Trophoblast cell (in vitro differentiated cells and primary cell): ENCODE results near the gene U2AF1L4.

ENCODE experiments used
- DNase-seq, 2 donors: peaks; one replicate each; pipeline ENCODE4 v3.0.0-alpha.2; 2016
- H2AFZ ChIP-seq: 2 replicates; pipeline ENCODE4 v1.6.1; 2013; ENCODE audit warnings: low read length, moderate library complexity, mild to moderate bottlenecking; ENCODE audit not compliant: insufficient read depth, poor library complexity
- H2AK5ac ChIP-seq: 2 replicates; pipeline ENCODE4 v1.6.1; 2013; ENCODE audit warnings: mild to moderate bottlenecking, low read length
- H2BK120ac ChIP-seq: 2 replicates; pipeline ENCODE4 v1.6.1; 2013; ENCODE audit warnings: low read length, mild to moderate bottlenecking, moderate library complexity; ENCODE audit not compliant: insufficient read depth, poor library complexity
- H2BK12ac ChIP-seq: 2 replicates; pipeline ENCODE4 v1.6.1; 2013; ENCODE audit warnings: mild to moderate bottlenecking, low read length, moderate library complexity
- H2BK5ac ChIP-seq: 2 replicates; pipeline ENCODE4 v1.6.1; 2013; ENCODE audit warnings: low read length, low read depth, moderate library complexity, mild to moderate bottlenecking; ENCODE audit not compliant: poor library complexity
- H3K14ac ChIP-seq: 2 replicates; pipeline ENCODE4 v1.6.1; 2013; ENCODE audit warnings: mild to moderate bottlenecking, low read length
- H3K18ac ChIP-seq: 2 replicates; pipeline ENCODE4 v1.6.1; 2013; ENCODE audit warnings: mild to moderate bottlenecking, low read length
- H3K23ac ChIP-seq: 2 replicates; pipeline ENCODE4 v1.6.1; 2013; ENCODE audit warnings: low read length
- H3K27ac ChIP-seq: 2 replicates; pipeline ENCODE4 v1.5.1; 2013; ENCODE audit warnings: low read depth, mild to moderate bottlenecking, inconsistent platforms, low read length, moderate library complexity
- H3K27me3 ChIP-seq: 2 replicates; pipeline ENCODE4 v1.6.1; 2013; ENCODE audit warnings: inconsistent platforms, mild to moderate bottlenecking, low read length, moderate library complexity; ENCODE audit not compliant: insufficient read depth
- H3K36me3 ChIP-seq, 2 experiments: 1 replicate in 1 of 2; 2 replicates in 1 of 2; pipeline ENCODE4 v1.6.1; 2013; ENCODE audit warnings: low read length in 2 of 2, mild to moderate bottlenecking in 2 of 2, moderate library complexity in 1 of 2; ENCODE audit not compliant: insufficient read depth in 2 of 2, control insufficient read depth in 1 of 2
- H3K4ac ChIP-seq: 2 replicates; pipeline ENCODE4 v1.6.1; 2013; ENCODE audit warnings: low read depth, mild to moderate bottlenecking, low read length, moderate library complexity
- H3K4me1 ChIP-seq, 2 experiments: 1 replicate in 1 of 2; 2 replicates in 1 of 2; pipeline ENCODE4 v1.6.1; 2013; ENCODE audit warnings: low read length in 2 of 2, mild to moderate bottlenecking in 2 of 2, moderate library complexity in 1 of 2; ENCODE audit not compliant: insufficient read depth in 2 of 2, control insufficient read depth in 1 of 2
- H3K4me2 ChIP-seq: 2 replicates; pipeline ENCODE4 v1.6.1; 2013; ENCODE audit warnings: inconsistent platforms, mild to moderate bottlenecking, low read length, moderate library complexity
- H3K4me3 ChIP-seq: 2 replicates; pipeline ENCODE4 v1.5.1; 2013; ENCODE audit warnings: mild to moderate bottlenecking, low read depth, low read length, inconsistent platforms
- H3K79me1 ChIP-seq: one replicate; pipeline ENCODE4 v1.6.1; 2013; ENCODE audit warnings: low read length
- H3K79me2 ChIP-seq: 2 replicates; pipeline ENCODE4 v1.6.1; 2013; ENCODE audit warnings: low read length, mild to moderate bottlenecking; ENCODE audit not compliant: control insufficient read depth, insufficient read depth, poor library complexity
- H3K9ac ChIP-seq: 2 replicates; pipeline ENCODE4 v1.6.1; 2013; ENCODE audit warnings: mild to moderate bottlenecking, low read length
- H3K9me3 ChIP-seq: 2 replicates; pipeline ENCODE4 v1.6.1; 2013; ENCODE audit warnings: low read depth, mild to moderate bottlenecking, control low read depth, inconsistent platforms, low read length; ENCODE audit not compliant: insufficient read depth
- H4K12ac ChIP-seq: 2 replicates; pipeline ENCODE4 v1.6.1; 2013; ENCODE audit warnings: low read depth, mild to moderate bottlenecking, low read length, moderate library complexity
- H4K8ac ChIP-seq: 2 replicates; pipeline ENCODE4 v1.6.1; 2013; ENCODE audit warnings: low read depth, mild to moderate bottlenecking, low read length, moderate library complexity
- H4K91ac ChIP-seq: one replicate; pipeline ENCODE4 v1.6.1; 2013; ENCODE audit warnings: low read depth, mild to moderate bottlenecking, low read length, moderate library complexity
- WGBS: extraction: QIAGEN DNeasy Blood & Tissue Kit; methylation state at CpG from one replicate; pipeline ENCODE4 v1.1.7; 2013; ENCODE audit warnings: missing lambda C conversion rate; ENCODE audit not compliant: insufficient read length, insufficient coverage; ENCODE audit errors: extremely low coverage; 5-methylcytosine and 5-hydroxymethylcytosine counted together

The U2AF1L4 gene

DNA sequence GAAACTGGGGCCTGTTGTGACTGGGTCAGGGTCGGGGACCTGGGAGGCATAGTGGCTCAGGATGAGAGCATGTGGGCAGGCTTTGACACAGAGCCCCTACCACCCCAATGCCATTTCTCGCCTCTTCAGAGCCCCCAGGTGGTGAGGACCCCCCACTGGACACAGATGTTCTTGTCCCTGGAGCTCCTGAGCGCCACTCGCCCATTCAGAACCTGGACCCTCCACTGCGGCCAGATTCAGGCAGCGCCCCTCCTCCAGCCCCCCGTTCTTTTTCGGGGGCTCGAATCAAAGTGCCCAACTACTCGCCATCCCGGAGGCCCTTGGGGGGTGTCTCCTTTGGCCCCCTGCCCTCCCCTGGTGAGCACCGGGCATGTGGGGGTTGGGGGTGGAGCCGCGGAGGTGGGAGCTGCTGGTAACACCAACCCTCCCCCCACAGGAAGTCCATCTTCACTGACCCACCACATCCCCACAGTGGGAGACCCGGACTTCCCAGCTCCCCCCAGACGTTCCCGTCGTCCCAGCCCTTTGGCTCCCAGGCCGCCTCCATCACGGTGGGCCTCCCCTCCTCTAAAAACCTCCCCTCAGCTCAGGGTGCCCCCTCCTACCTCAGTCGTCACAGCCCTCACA lies 13.3 kb downstream of the U2AF1L4 start:
- H3K36me3 ChIP-seq: peaks cover 94% of the 10 kb centered on the region in 2 experiments
- peaks cover 3% of the 10 kb centered on the region for H3K79me1 ChIP-seq
- WGBS: no CpG with 5 or more reads among the region's 21 CpGs
- H3K27ac ChIP-seq: no peak overlapping the region
- no peak overlapping the region for H2BK12ac ChIP-seq
- no peak overlapping the region for H3K4me3 ChIP-seq
- no peaks in the 10 kb centered on the region for H3K9me3 ChIP-seq
- no peak overlapping the region for H2AK5ac ChIP-seq
- no peak overlapping the region for H3K23ac ChIP-seq
- H4K12ac ChIP-seq: peak overlapping the region; percentile 9
- no peak overlapping the region for H4K91ac ChIP-seq
- H4K8ac ChIP-seq: no peak overlapping the region
- no peak overlapping the region for H2AFZ ChIP-seq
- no peaks in the 10 kb centered on the region for H3K4me1 ChIP-seq
- H3K4ac ChIP-seq: no peak overlapping the region
- H3K27me3 ChIP-seq: no peaks in the 10 kb centered on the region
- H2BK120ac ChIP-seq: no peak overlapping the region
- no peak overlapping the region for H3K4me2 ChIP-seq
- H3K9ac ChIP-seq: no peak overlapping the region
- H2BK5ac ChIP-seq: no peak overlapping the region
- no peak for DNase-seq
- no peak overlapping the region for H3K14ac ChIP-seq
- no peaks in the 10 kb centered on the region for H3K79me2 ChIP-seq
- peak overlapping the region; percentile 27 for H3K18ac ChIP-seq

DNA sequence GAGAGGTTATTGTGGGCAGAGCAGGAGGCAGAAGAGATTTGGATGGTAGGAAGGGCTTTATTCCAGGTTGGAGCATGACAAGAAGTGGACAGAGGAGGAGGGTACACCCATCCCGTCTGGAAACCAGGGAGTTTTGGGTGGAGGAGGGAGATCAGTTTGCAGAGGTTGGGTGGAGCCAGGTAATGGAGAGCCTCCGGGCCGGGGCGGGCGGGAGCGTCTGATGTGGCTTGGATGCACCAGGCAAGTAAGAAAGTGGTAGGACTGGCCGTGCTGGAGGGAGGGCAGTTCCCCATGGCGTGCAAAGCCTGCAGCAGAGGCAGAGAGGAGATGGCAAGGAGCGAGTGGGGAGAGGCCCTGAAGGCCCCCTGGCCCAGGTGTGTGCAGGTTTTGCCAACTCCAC lies 13.9 kb downstream of the U2AF1L4 start:
- Histone ChIP-seq H4K8ac (no peak overlapping the region), H3K4ac (no peak overlapping the region), H3K9me3 (no peaks in the 10 kb centered on the region), H3K79me1 (peaks cover 3% of the 10 kb centered on the region), H3K79me2 (no peaks in the 10 kb centered on the region), H2BK5ac (no peak overlapping the region), H3K14ac (no peak overlapping the region), H2BK12ac (no peak overlapping the region), H2AK5ac (no peak overlapping the region), H2BK120ac (no peak overlapping the region), H3K27ac (no peak overlapping the region), H4K12ac (no peak overlapping the region), H3K36me3 (peaks cover 91 to 92% of the 10 kb centered on the region in 2 experiments), H3K18ac (no peak overlapping the region), H4K91ac (no peak overlapping the region), H3K4me3 (no peak overlapping the region), H3K4me2 (no peak overlapping the region), H2AFZ (no peak overlapping the region), H3K9ac (no peak overlapping the region), H3K23ac (no peak overlapping the region), H3K27me3 (no peaks in the 10 kb centered on the region), H3K4me1 (no peaks in the 10 kb centered on the region)
- WGBS: no CpG with 5 or more reads among the region's 9 CpGs
- DNase-seq: peak in 1 of 2 donors; percentile 15

DNA sequence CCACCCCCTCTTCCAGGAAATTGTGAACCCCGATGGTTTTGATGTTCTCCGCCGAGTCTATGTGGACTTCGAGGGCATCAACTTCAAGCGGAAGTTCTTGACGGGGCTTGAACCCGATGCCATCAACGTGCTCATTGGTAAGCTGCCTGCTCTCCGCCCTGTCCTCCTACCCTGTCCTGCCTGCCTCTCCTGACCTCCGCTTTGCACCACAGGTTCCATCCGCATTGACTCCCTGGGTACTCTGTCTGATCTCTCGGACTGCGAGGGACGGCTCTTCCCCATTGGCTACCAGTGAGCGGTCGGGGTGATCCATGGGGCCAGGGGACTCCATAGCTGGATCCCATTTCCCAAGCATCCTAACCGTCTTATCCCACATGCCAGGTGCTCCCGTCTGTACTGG lies 14.9 kb downstream of the U2AF1L4 start:
- no peak overlapping the region for H2AFZ ChIP-seq
- no peak overlapping the region for H2BK12ac ChIP-seq
- no peak overlapping the region for H3K27ac ChIP-seq
- no peaks in the 10 kb centered on the region for H3K4me1 ChIP-seq
- no peak overlapping the region for H3K4me2 ChIP-seq
- H4K8ac ChIP-seq: no peak overlapping the region
- no CpG with 5 or more reads among the region's 18 CpGs for WGBS
- DNase-seq: no peak
- H3K4me3 ChIP-seq: no peak overlapping the region
- H3K36me3 ChIP-seq: peaks cover 95 to 96% of the 10 kb centered on the region in 2 experiments
- no peak overlapping the region for H2BK120ac ChIP-seq
- H3K18ac ChIP-seq: no peak overlapping the region
- H3K14ac ChIP-seq: no peak overlapping the region
- H3K23ac ChIP-seq: no peak overlapping the region
- no peaks in the 10 kb centered on the region for H3K9me3 ChIP-seq
- H3K4ac ChIP-seq: no peak overlapping the region
- H4K12ac ChIP-seq: peak overlapping the region; percentile 25
- no peak overlapping the region for H4K91ac ChIP-seq
- no peak overlapping the region for H2BK5ac ChIP-seq
- H3K79me1 ChIP-seq: peaks cover 3% of the 10 kb centered on the region
- no peaks in the 10 kb centered on the region for H3K27me3 ChIP-seq
- no peak overlapping the region for H3K9ac ChIP-seq
- H3K79me2 ChIP-seq: no peaks in the 10 kb centered on the region
- no peak overlapping the region for H2AK5ac ChIP-seq

DNA sequence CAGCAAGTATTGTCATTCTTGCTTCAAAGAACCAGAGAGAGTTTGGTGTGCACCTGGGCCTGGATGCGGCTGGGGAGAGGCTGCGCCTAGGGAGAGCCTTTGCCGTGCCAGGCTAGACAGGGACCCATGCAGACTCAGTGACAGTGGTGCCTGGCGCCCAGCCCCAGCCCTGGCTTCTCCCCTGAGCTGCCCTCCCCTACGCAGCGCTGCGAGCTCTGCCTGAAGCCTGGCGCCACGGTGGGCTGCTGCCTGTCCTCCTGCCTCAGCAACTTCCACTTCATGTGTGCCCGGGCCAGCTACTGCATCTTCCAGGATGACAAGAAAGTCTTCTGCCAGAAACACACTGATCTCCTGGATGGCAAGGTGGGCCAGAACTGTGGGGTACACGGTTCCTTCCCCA lies 15.5 kb downstream of the U2AF1L4 start:
- H3K23ac ChIP-seq: no peak overlapping the region
- no peaks in the 10 kb centered on the region for H3K27me3 ChIP-seq
- H3K27ac ChIP-seq: no peak overlapping the region
- H3K9me3 ChIP-seq: no peaks in the 10 kb centered on the region
- H2AK5ac ChIP-seq: no peak overlapping the region
- H3K79me1 ChIP-seq: peaks cover 3% of the 10 kb centered on the region
- H3K4me2 ChIP-seq: no peak overlapping the region
- DNase-seq: no peak
- no peaks in the 10 kb centered on the region for H3K4me1 ChIP-seq
- no peak overlapping the region for H4K8ac ChIP-seq
- no peak overlapping the region for H4K91ac ChIP-seq
- H3K4me3 ChIP-seq: no peak overlapping the region
- H2BK12ac ChIP-seq: no peak overlapping the region
- H3K4ac ChIP-seq: no peak overlapping the region
- no peak overlapping the region for H3K14ac ChIP-seq
- no peak overlapping the region for H2AFZ ChIP-seq
- H2BK120ac ChIP-seq: no peak overlapping the region
- no peaks in the 10 kb centered on the region for H3K79me2 ChIP-seq
- no peak overlapping the region for H2BK5ac ChIP-seq
- H3K36me3 ChIP-seq: peaks cover 95 to 96% of the 10 kb centered on the region in 2 experiments
- H4K12ac ChIP-seq: no peak overlapping the region
- no CpG with 5 or more reads among the region's 11 CpGs for WGBS
- H3K9ac ChIP-seq: no peak overlapping the region
- H3K18ac ChIP-seq: no peak overlapping the region
